GM12878 (cell line): ENCODE measurements around the gene NCDN. TPM values are rescaled to one million over a fixed set of nuclear protein-coding genes. Genes with fewer than 3 reads are reported as not detected.

Experiments used
- CEBPZ ChIP-seq: fragments of 150-350 bp; IDR thresholded peaks from 2 replicates; pipeline ENCODE4 v1.6.1; 2016; ENCODE audit warnings: low read depth, low read length
- RAD21 ChIP-seq: IDR thresholded peaks from 2 replicates; pipeline ENCODE4 v1.6.1; 2011; ENCODE audit warnings: mild to moderate bottlenecking, low read depth, low read length, moderate library complexity; ENCODE audit not compliant: insufficient read depth
- polyA plus RNA-seq, 11 experiments: library from polyadenylated mRNA; depleted of rRNA in 4 of 11; unstranded in 6 of 11; stranded (reverse) in 5 of 11; fragments of >200 nt; fragmentation: Nextera tagmentation in 4 of 11; fragmentation: Illumina TruSeq in 1 of 11; extraction: Ambion mirVana in 4 of 11; extraction: Trizol in 1 of 11; gene quantifications; 1 replicate in 1 of 11; 2 replicates in 10 of 11; pipeline versions ENCODE4 v1.2.1 to v1.2.3, GENCODE V29; 2011 to 2016; ENCODE audit warnings: inconsistent platforms in 2 of 11, missing spikeins in 2 of 11, low read depth in 1 of 11
- total RNA-seq, 4 experiments: library from RNA; depleted of rRNA in 3 of 4; stranded (reverse); fragments of >200 nt in 3 of 4; fragmentation: Illumina TruSeq in 1 of 4; extraction: Trizol in 1 of 4; gene quantifications; 2 replicates each; pipeline versions ENCODE4 v1.2.1 to v1.2.3, GENCODE V29; 2013 to 2021
- TF ChIP-seq, protein P1 (sequence below): IDR thresholded peaks from 2 replicates; pipeline ENCODE4 v1.6.1; 2011; ENCODE audit warnings: mild to moderate bottlenecking, low read depth, low read length, moderate library complexity; ENCODE audit not compliant: insufficient replicate concordance

Gene NCDN
- total and polyA plus RNA-seq, 10 of the 15 experiments (the other 5 are each of a cell fraction or from before 2014, with no cell fraction given): 1.8 to 25.5 (median 10.9) TPM

GRCh38 chr1:35564037-35564883, 6.7 kb downstream of the NCDN start (continued):
- TF ChIP-seq CEBPZ: no peak
- TF ChIP-seq RAD21: peak; percentile 85
- TF ChIP-seq, protein P1, sequence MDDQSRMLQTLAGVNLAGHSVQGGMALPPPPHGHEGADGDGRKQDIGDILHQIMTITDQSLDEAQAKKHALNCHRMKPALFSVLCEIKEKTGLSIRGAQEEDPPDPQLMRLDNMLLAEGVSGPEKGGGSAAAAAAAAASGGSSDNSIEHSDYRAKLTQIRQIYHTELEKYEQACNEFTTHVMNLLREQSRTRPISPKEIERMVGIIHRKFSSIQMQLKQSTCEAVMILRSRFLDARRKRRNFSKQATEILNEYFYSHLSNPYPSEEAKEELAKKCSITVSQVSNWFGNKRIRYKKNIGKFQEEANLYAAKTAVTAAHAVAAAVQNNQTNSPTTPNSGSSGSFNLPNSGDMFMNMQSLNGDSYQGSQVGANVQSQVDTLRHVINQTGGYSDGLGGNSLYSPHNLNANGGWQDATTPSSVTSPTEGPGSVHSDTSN: no peak
